PC-9 (cell line): ENCODE measurements around the gene PTPRF.

Experiments
- CTCF ChIP-seq: fragments of 200-600 bp; sonication (generic); conservative IDR thresholded peaks from 2 replicates; pipeline ENCODE4 v1.6.1; 2017; ENCODE audit warnings: mixed run types, antibody characterized with exemption, mild to moderate bottlenecking, moderate library complexity
- EZH2 ChIP-seq: fragments of 200-600 bp; sonication (generic); IDR thresholded peaks from 2 replicates; pipeline ENCODE4 v1.8.0; 2017; ENCODE audit warnings: antibody characterized with exemption, low read depth

- TF ChIP-seq CTCF (no peak), EZH2 (no peak)
Observed at GRCh38 chr1:43488165-43488564, 42.5 kb upstream of the PTPRF start.
